Peyer's patch (tissue), 4 donors: ENCODE measurements around the gene GTSE1.
"Not testable (repeated sequence)": the region's sequence is repeated elsewhere in the genome, so short reads cannot be mapped to it uniquely, and the experiment has no call there.

Source experiments
- CTCF ChIP-seq, 6 experiments: fragments of 450-650 bp in 4 of 6; fragments of 200-600 bp in 2 of 6; sonication (generic) in 1 of 6; IDR thresholded peaks; one replicate each; pipeline ENCODE4 v1.5.1; 2017 to 2019; ENCODE audit warnings: antibody characterized with exemption in 6 of 6, mild to moderate bottlenecking in 3 of 6, moderate library complexity in 1 of 6
- POLR2A ChIP-seq, 2 donors: fragments of 450-650 bp; IDR thresholded peaks; one replicate each; pipeline ENCODE4 v1.5.1; 2017; ENCODE audit warnings: antibody characterized with exemption in 2 of 2, mild to moderate bottlenecking in 2 of 2, moderate library complexity in 2 of 2

DNA sequence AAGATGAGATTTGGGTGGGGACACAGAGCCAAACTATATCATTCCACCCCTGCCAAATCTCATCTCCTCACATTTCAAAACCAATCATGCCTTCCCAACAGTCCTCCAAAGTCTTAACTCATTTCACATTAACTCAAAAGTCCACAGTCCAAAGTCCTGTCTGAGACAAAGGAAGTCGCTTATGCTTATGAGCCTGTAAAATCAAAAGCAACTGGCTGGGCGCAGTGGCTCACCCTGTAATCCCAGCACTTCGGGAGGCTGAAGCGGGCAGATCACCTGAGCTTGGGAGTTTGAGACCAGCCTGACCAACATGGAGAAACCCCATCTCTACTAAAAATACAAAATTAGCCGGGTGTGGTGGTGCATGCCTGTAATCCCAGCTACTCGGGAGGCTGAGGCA lies 32.1 kb upstream of the GTSE1 start:
- not testable (repeated sequence) for TF ChIP-seq CTCF (IDR thresholded peaks at IDR 0.05)
- peak in 1 of 2 donors; percentile 52 for TF ChIP-seq POLR2A (IDR thresholded peaks at IDR 0.05)
